Activated CD4-positive, alpha-beta T cell treated with anti-CD3 and anti-CD28 coated beads for 36 hours (primary cell): ENCODE results near the gene FURIN. TPM values are rescaled to one million over a fixed set of nuclear protein-coding genes. Genes with fewer than 3 reads are reported as not detected.

ENCODE experiments used
- ATAC-seq: fragments of 200-7000 bp; cut with Tn5 transposase; one replicate; pipeline ENCODE4 v1.10.0; 2021; ENCODE audit warnings: mild to moderate bottlenecking, moderate library complexity
- CTCF ChIA-PET: fragments of 350-600 bp; sonication (Branson Sonifier 250); formaldehyde crosslinking; loops from one replicate; lab custom pipeline; 2021; ENCODE audit warnings: antibody characterized with exemption; lab: Charles Lee
- POLR2A ChIA-PET: fragments of 350-600 bp; sonication (Branson Sonifier 250); formaldehyde crosslinking; loops from one replicate; lab custom pipeline; 2021; ENCODE audit warnings: antibody characterized with exemption, inconsistent platforms; lab: Charles Lee
- DNase-seq: peaks from one replicate; pipeline ENCODE4 v3.0.0-alpha.2; 2020
- H3K27ac Mint-ChIP-seq: one replicate; pipeline ENCODE4 v1.8.0; 2021; ENCODE audit warnings: mixed read lengths
- H3K27me3 Mint-ChIP-seq: one replicate; pipeline ENCODE4 v1.8.0; 2021; ENCODE audit warnings: mixed read lengths
- H3K36me3 Mint-ChIP-seq: one replicate; pipeline ENCODE4 v1.8.0; 2021; ENCODE audit warnings: low read depth, mixed read lengths
- H3K4me1 Mint-ChIP-seq: one replicate; pipeline ENCODE4 v1.8.0; 2021; ENCODE audit warnings: mixed read lengths
- H3K4me3 Mint-ChIP-seq: one replicate; pipeline ENCODE4 v1.8.0; 2021; ENCODE audit warnings: mild to moderate bottlenecking, moderate library complexity, mixed read lengths
- H3K9me3 Mint-ChIP-seq: one replicate; pipeline ENCODE4 v1.8.0; 2021; ENCODE audit warnings: low read depth, mixed read lengths
- intact Hi-C, 2 experiments: fragments of 100-400 bp; cut with DNase I in 1 of 2; cut with micrococcal nuclease in 1 of 2; formaldehyde crosslinking; loops; one replicate each; pipeline versions ENCODE4 v1.14.2 to v1.15.1; 2022 to 2024; cut with DNase I, micrococcal nuclease
- total RNA-seq, 2 experiments: library from RNA; stranded (reverse); gene quantifications; one replicate each; pipeline ENCODE4 v1.2.3, GENCODE V29; 2021

Gene FURIN
- total RNA-seq, 2 experiments from 2014 or later, result 406 to 422 TPM

- POLR2A ChIA-PET, result interaction anchor here (0.6 to 1.4 kb wide), 4 partner anchors 12 to 165 kb away, joined by 3 to 8 read pairs (median 4); partner anchors contain the start of gene BLM
- intact Hi-C loops, result loop anchor here in 1 of 2 experiments (10.0 kb wide), 1 partner anchor 187 kb away; no protein-coding TSS in a partner anchor
- peaks cover 38% of the 10 kb centered on the region for H3K36me3 Mint-ChIP-seq
- no peak overlapping the region for H3K27ac Mint-ChIP-seq
- peak; percentile 36 for DNase-seq
- no peak overlapping the region for H3K4me3 Mint-ChIP-seq
- peaks cover 3% of the 10 kb centered on the region for H3K27me3 Mint-ChIP-seq
- H3K4me1 Mint-ChIP-seq, result peaks cover 12% of the 10 kb centered on the region
- ATAC-seq, result peak; percentile 1
- CTCF ChIA-PET, result no interaction called here
- H3K9me3 Mint-ChIP-seq, result no peaks in the 10 kb centered on the region
Observed at GRCh38 chr15:90881978-90882721, 13.8 kb downstream of the FURIN start.

GRCh38 chr15:90882781-90883525 is 14.6 kb downstream of the FURIN start:
- ATAC-seq, result peak; percentile 0
- peak; percentile 32 for DNase-seq
- Mint-ChIP-seq H3K36me3 (peaks cover 30% of the 10 kb centered on the region), H3K4me3 (no peak overlapping the region), H3K4me1 (peaks cover 12% of the 10 kb centered on the region), H3K27ac (no peak overlapping the region), H3K9me3 (no peaks in the 10 kb centered on the region), H3K27me3 (peaks cover 3% of the 10 kb centered on the region)
- ChIA-PET POLR2A (interaction anchor here (0.6 to 1.4 kb wide), 2 partner anchors 12 to 46 kb away, joined by 4 read pairs; no protein-coding TSS in a partner anchor), CTCF (interaction anchor here (0.5 to 2.4 kb wide), 2 partner anchors 71 to 741 kb away, joined by 3 to 7 read pairs; no protein-coding TSS in a partner anchor)
- intact Hi-C loops, result loop anchor here in 1 of 2 experiments (10.0 kb wide), 1 partner anchor 188 kb away; no protein-coding TSS in a partner anchor

- peak; percentile 6 for ATAC-seq
- Mint-ChIP-seq H3K4me3 (no peak overlapping the region), H3K27ac (no peak overlapping the region), H3K36me3 (peaks cover 27% of the 10 kb centered on the region), H3K4me1 (peaks cover 12% of the 10 kb centered on the region), H3K27me3 (peaks cover 3% of the 10 kb centered on the region), H3K9me3 (no peaks in the 10 kb centered on the region)
- intact Hi-C loops, result loop anchor here in 1 of 2 experiments (10.0 kb wide), 1 partner anchor 189 kb away; no protein-coding TSS in a partner anchor
- ChIA-PET POLR2A (no interaction called here), CTCF (interaction anchor here (0.5 to 2.4 kb wide), 2 partner anchors 72 to 741 kb away, joined by 3 to 7 read pairs; no protein-coding TSS in a partner anchor)
- peak; percentile 39 for DNase-seq
Observed at GRCh38 chr15:90883526-90883975, 15.2 kb downstream of the FURIN start.

GRCh38 chr15:90883976-90884718 is 15.8 kb downstream of the FURIN start, which contains the start of gene FES:
Gene FES (plus strand): TSS chr15:90884504. CDS start chr15:90885046, 542 bp downstream.
- intact Hi-C loops, result loop anchor here (2.0 to 10.0 kb wide), 2 partner anchors 77 to 189 kb away; no protein-coding TSS in a partner anchor
- peaks cover 24% of the 10 kb centered on the region for H3K36me3 Mint-ChIP-seq
- H3K4me3 Mint-ChIP-seq, result no peak within 1 kb of the TSS
- H3K4me1 Mint-ChIP-seq, result peaks cover 12% of the 10 kb centered on the region
- CTCF ChIA-PET, result interaction anchor here (0.5 to 3.3 kb wide), 8 partner anchors 19 to 236 kb away, joined by 3 to 31 read pairs (median 5); partner anchors contain the start of genes HDDC3, MAN2A2 and UNC45A
- DNase-seq (peak; percentile 44), ATAC-seq (peak; percentile 9)
- POLR2A ChIA-PET, result no interaction called here
- peaks cover 3% of the 10 kb centered on the region for H3K27me3 Mint-ChIP-seq
- H3K9me3 Mint-ChIP-seq, result no peaks in the 10 kb centered on the region
- peak within 1 kb of the TSS; percentile 51 for H3K27ac Mint-ChIP-seq

GRCh38 chr15:90884719-90885431 is 16.5 kb downstream of the FURIN start:
- ChIA-PET CTCF (interaction anchor here (0.5 to 3.3 kb wide), 31 partner anchors 10 to 564 kb away, joined by 3 to 31 read pairs (median 5); partner anchors contain the start of genes BLM, HDDC3, MAN2A2 and UNC45A), POLR2A (interaction anchor here (0.7 to 1.1 kb wide), 3 partner anchors 15 to 168 kb away, joined by 3 to 5 read pairs (median 3); partner anchors contain the start of genes BLM and MAN2A2)
- Mint-ChIP-seq H3K27ac (peak overlapping the region; percentile 51), H3K36me3 (peaks cover 18% of the 10 kb centered on the region), H3K27me3 (peaks cover 3% of the 10 kb centered on the region), H3K4me3 (no peak overlapping the region), H3K9me3 (no peaks in the 10 kb centered on the region), H3K4me1 (peaks cover 12% of the 10 kb centered on the region)
- no peak for DNase-seq
- ATAC-seq, result peak; percentile 9
- intact Hi-C loops, result loop anchor here (2.0 to 10.0 kb wide), 3 partner anchors 78 to 223 kb away; no protein-coding TSS in a partner anchor

- Mint-ChIP-seq H3K36me3 (peaks cover 14% of the 10 kb centered on the region), H3K4me3 (no peak overlapping the region), H3K27me3 (peaks cover 3% of the 10 kb centered on the region), H3K9me3 (no peaks in the 10 kb centered on the region), H3K27ac (peak overlapping the region; percentile 51), H3K4me1 (peaks cover 12% of the 10 kb centered on the region)
- DNase-seq (peak; percentile 90), ATAC-seq (peak; percentile 43)
- POLR2A ChIA-PET, result interaction anchor here (0.7 to 1.1 kb wide), 4 partner anchors 9 to 169 kb away, joined by 3 to 5 read pairs (median 4); partner anchors contain the start of genes BLM and MAN2A2
- intact Hi-C loops, result loop anchor here (1.0 to 10.0 kb wide), 8 partner anchors 67 to 565 kb away; partner anchors contain the start of gene BLM (in 1 of the 2)
- CTCF ChIA-PET, result interaction anchor here (0.6 to 3.3 kb wide), 65 partner anchors 9 to 566 kb away, joined by 3 to 31 read pairs (median 4); partner anchors contain the start of genes BLM, HDDC3 and UNC45A
Observed at GRCh38 chr15:90885432-90886290, 17.3 kb downstream of the FURIN start.

- no peak overlapping the region for H3K4me3 Mint-ChIP-seq
- CTCF ChIA-PET, result interaction anchor here (0.6 to 3.3 kb wide), 51 partner anchors 9 to 567 kb away, joined by 3 to 31 read pairs (median 4); partner anchors contain the start of genes BLM, HDDC3 and UNC45A
Observed at GRCh38 chr15:90886291-90886614, 17.9 kb downstream of the FURIN start.

GRCh38 chr15:90887037-90887481 is 18.7 kb downstream of the FURIN start:
- ChIA-PET CTCF (interaction anchor here (0.9 to 3.3 kb wide), 19 partner anchors 8 to 568 kb away, joined by 3 to 31 read pairs (median 5); partner anchors contain the start of genes BLM, HDDC3 and UNC45A), POLR2A (no interaction called here)
- H3K4me1 Mint-ChIP-seq, result peaks cover 12% of the 10 kb centered on the region
- H3K36me3 Mint-ChIP-seq, result peaks cover 11% of the 10 kb centered on the region
- H3K27me3 Mint-ChIP-seq, result peaks cover 3% of the 10 kb centered on the region
- no peak overlapping the region for H3K4me3 Mint-ChIP-seq
- ATAC-seq, result no peak
- H3K9me3 Mint-ChIP-seq, result no peaks in the 10 kb centered on the region
- intact Hi-C loops, result loop anchor here (2.0 to 10.0 kb wide), 3 partner anchors 192 to 566 kb away; no protein-coding TSS in a partner anchor
- DNase-seq, result no peak
- no peak overlapping the region for H3K27ac Mint-ChIP-seq

More at GRCh38 chr15:90886291-90886614, 17.9 kb downstream of the FURIN start:
- H3K36me3 Mint-ChIP-seq, result peaks cover 12% of the 10 kb centered on the region
- no peak for DNase-seq
- peaks cover 3% of the 10 kb centered on the region for H3K27me3 Mint-ChIP-seq
- ATAC-seq, result no peak
- intact Hi-C loops, result loop anchor here (1.0 to 10.0 kb wide), 7 partner anchors 68 to 565 kb away; partner anchors contain the start of gene BLM (in 1 of the 2)
- H3K9me3 Mint-ChIP-seq, result no peaks in the 10 kb centered on the region
- POLR2A ChIA-PET, result interaction anchor here (1.0 to 1.1 kb wide), 2 partner anchors 8 to 17 kb away, joined by 4 to 5 read pairs; no protein-coding TSS in a partner anchor
- peak overlapping the region; percentile 31 for H3K27ac Mint-ChIP-seq
- H3K4me1 Mint-ChIP-seq, result peaks cover 12% of the 10 kb centered on the region
